GM10248 (cell line): ENCODE results near the gene WDR70.
"Not testable (repeated sequence)": the region's sequence is repeated elsewhere in the genome, so short reads cannot be mapped to it uniquely, and the experiment has no call there.

Experiments
- CTCF ChIA-PET: fragments of 300-600 bp; sonication (Branson Sonifier 250); formaldehyde crosslinking; extraction: SDS; loops from one replicate; lab custom pipeline; 2021; ENCODE audit warnings: antibody characterized with exemption; lab: Yijun Ruan, JAX
- POLR2A ChIA-PET: fragments of 350-650 bp; sonication (Branson Sonifier 250); formaldehyde crosslinking; extraction: SDS; loops from one replicate; lab custom pipeline; 2020; ENCODE audit warnings: antibody characterized with exemption; lab: Yijun Ruan, JAX
- DNase-seq: peaks from one replicate; pipeline ENCODE4 v3.0.0; 2012; ENCODE audit errors: extremely low spot score
- CTCF ChIP-seq: IDR thresholded peaks from 2 replicates; pipeline ENCODE4 v1.5.1; 2012; ENCODE audit warnings: mild to moderate bottlenecking, low read depth; ENCODE audit errors: extremely low read depth, missing control alignments, control extremely low read depth

Gene WDR70

GRCh38 chr5:37428044-37428443 lies 48.9 kb downstream of the WDR70 start:
- no peak for TF ChIP-seq CTCF

GRCh38 chr5:37435261-37435660 lies 56.1 kb downstream of the WDR70 start:
- CTCF ChIA-PET, result interaction anchor here (1.2 kb wide), 1 partner anchor 22 kb away, joined by 3 read pairs; no protein-coding TSS in a partner anchor
- no peak for TF ChIP-seq CTCF
- POLR2A ChIA-PET, result no interaction called here
- DNase-seq, result no peak

More at GRCh38 chr5:37428044-37428443, 48.9 kb downstream of the WDR70 start:
- ChIA-PET CTCF (interaction anchor here (0.9 to 2.2 kb wide), 3 partner anchors 8 to 23 kb away, joined by 3 to 6 read pairs (median 3); no protein-coding TSS in a partner anchor), POLR2A (no interaction called here)
- no peak for DNase-seq

GRCh38 chr5:37436146-37436934 lies 57.2 kb downstream of the WDR70 start:
- CTCF ChIA-PET, result interaction anchor here (0.8 to 1.2 kb wide), 2 partner anchors 9 to 23 kb away, joined by 3 read pairs; no protein-coding TSS in a partner anchor
- POLR2A ChIA-PET, result no interaction called here
- DNase-seq, result no peak
- TF ChIP-seq CTCF, result no peak

GRCh38 chr5:37437711-37438110 lies 58.6 kb downstream of the WDR70 start:
- CTCF ChIA-PET, result no interaction called here
- POLR2A ChIA-PET, result no interaction called here
- no peak for TF ChIP-seq CTCF
- DNase-seq, result no peak

- POLR2A ChIA-PET, CTCF ChIA-PET, DNase-seq: not testable (repeated sequence)
These were observed 66.7 kb downstream of the WDR70 start for GRCh38 chr5:37445783-37446182.

GRCh38 chr5:37448941-37449340 lies 69.8 kb downstream of the WDR70 start:
- POLR2A ChIA-PET, result no interaction called here
- TF ChIP-seq CTCF, result no peak
- CTCF ChIA-PET, result no interaction called here
- no peak for DNase-seq

GRCh38 chr5:37451991-37452390 lies 72.9 kb downstream of the WDR70 start:
- POLR2A ChIA-PET, DNase-seq, CTCF ChIA-PET: not testable (repeated sequence)

- POLR2A ChIA-PET, CTCF ChIA-PET, DNase-seq: not testable (repeated sequence)
These were observed 74.1 kb downstream of the WDR70 start for GRCh38 chr5:37453252-37453651.

- POLR2A ChIA-PET, CTCF ChIA-PET, DNase-seq: not testable (repeated sequence)
These were observed 75.4 kb downstream of the WDR70 start for GRCh38 chr5:37454402-37455055.

- POLR2A ChIA-PET, DNase-seq, CTCF ChIA-PET: not testable (repeated sequence)
These were observed 84.3 kb downstream of the WDR70 start for GRCh38 chr5:37463191-37464051.

GRCh38 chr5:37464581-37464980 lies 85.5 kb downstream of the WDR70 start:
- POLR2A ChIA-PET, DNase-seq: not testable (repeated sequence)
- CTCF ChIA-PET, result interaction anchor here (1.1 kb wide), 1 partner anchor 29 kb away, joined by 3 read pairs; no protein-coding TSS in a partner anchor
